GM12892 (cell line): Measurements from ENCODE around the gene NUP210L.

Source experiments
- POLR2A ChIP-seq: IDR thresholded peaks from 2 replicates; pipeline ENCODE4 v1.6.1; 2011; ENCODE audit warnings: low read depth, low read length, control low read depth
- POLR2AphosphoS5 ChIP-seq: IDR thresholded peaks from 2 replicates; pipeline ENCODE4 v1.6.1; 2011; ENCODE audit warnings: low read depth, low read length, control low read depth

- TF ChIP-seq POLR2AphosphoS5 (no peak), POLR2A (no peak)
Observed at GRCh38 chr1:154142358-154142757, 12.5 kb downstream of the NUP210L start.
